ENCODE data around the gene MTUS2.

DNA sequence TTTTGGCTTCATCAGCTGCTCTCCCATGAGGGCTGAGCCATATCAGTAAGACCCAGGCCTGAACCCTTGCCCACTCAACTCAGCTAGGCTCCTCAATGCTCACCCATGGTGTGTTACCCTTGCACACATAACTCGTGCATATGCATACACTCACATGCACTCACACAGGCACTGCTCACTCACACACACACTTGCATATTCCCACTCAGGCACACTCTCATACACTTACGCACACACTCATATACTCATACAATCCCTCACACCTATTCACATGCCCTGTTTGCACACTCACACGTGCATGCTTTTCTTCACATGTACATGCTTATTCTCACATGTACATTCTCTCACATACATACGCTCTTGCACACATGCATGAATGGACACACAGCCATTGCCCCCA is 681.5 kb downstream of the MTUS2 start:
- TF ChIP-seq ZNF274 (IDR thresholded peaks at IDR 0.05; ENCODE audit: low read depth, low read length) (no peak), SUZ12 (IDR thresholded peaks at IDR 0.05; ENCODE audit: extremely low read depth, insufficient read depth, insufficient read length) (no peak)
